AG09319 (cell line): ENCODE measurements around the gene TSPAN6.

Source experiments
- DNase-seq: peaks from one replicate; pipeline ENCODE4 v3.0.0-alpha.2; 2010; ENCODE audit warnings: low read depth; ENCODE audit errors: extremely low read depth
- TF ChIP-seq, protein P1 (sequence below): IDR thresholded peaks from 2 replicates; pipeline ENCODE4 v1.5.1; 2011; ENCODE audit warnings: low read depth, mild to moderate bottlenecking, inconsistent platforms, low read length, moderate library complexity

The TSPAN6 gene

GRCh38 chrX:100674705-100675104, 38.1 kb upstream of the TSPAN6 start:
- no peak for DNase-seq
- TF ChIP-seq, protein P1, sequence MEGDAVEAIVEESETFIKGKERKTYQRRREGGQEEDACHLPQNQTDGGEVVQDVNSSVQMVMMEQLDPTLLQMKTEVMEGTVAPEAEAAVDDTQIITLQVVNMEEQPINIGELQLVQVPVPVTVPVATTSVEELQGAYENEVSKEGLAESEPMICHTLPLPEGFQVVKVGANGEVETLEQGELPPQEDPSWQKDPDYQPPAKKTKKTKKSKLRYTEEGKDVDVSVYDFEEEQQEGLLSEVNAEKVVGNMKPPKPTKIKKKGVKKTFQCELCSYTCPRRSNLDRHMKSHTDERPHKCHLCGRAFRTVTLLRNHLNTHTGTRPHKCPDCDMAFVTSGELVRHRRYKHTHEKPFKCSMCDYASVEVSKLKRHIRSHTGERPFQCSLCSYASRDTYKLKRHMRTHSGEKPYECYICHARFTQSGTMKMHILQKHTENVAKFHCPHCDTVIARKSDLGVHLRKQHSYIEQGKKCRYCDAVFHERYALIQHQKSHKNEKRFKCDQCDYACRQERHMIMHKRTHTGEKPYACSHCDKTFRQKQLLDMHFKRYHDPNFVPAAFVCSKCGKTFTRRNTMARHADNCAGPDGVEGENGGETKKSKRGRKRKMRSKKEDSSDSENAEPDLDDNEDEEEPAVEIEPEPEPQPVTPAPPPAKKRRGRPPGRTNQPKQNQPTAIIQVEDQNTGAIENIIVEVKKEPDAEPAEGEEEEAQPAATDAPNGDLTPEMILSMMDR, result no peak

DNA sequence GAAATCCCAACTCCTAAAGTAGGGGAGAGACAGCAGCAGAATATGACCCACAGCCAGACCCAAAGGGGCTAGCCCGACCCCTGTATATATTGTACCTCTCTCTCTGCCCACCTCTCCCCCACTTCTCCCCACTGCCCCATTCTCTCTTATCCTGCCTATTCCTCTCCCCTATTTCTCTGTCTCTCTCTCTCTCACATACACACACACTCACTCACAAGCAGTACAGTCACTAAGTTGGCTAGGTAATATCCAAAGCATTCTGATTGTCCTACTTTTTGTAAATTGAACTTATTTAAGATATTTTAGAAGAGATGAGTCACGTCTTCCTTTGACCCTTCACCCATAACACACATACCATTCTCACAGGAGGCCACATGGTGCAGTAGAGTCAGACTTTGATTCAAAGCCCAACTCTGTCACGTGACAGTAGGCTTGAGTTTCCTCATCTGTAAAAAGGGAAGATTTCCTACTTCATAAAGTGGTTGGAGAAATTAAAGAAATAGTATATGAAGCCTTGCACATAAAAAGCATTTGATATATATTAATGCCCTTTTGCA, 36.9 kb upstream of the TSPAN6 start:
- no peak for DNase-seq
- TF ChIP-seq, protein P1, result no peak

DNA sequence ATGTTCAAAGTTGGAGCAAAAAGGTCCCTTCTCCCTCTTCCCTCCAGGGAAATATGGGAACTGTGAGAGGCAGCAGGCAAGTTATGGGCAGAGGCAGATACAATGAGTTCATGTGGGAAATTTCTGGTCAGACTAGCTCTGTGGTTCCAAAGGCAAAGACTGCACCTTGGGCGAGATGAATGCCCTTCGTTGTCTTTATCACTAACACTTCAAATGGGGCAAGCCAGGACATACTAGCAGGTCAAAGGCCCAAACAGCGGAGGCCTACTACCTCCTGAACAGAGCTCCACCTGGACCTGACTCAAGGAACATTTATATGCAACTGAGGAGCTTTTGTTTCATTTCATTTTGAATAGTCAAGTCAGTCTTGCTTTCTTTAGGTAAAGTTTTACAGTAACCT, 36.4 kb upstream of the TSPAN6 start:
- DNase-seq, result no peak
- TF ChIP-seq, protein P1, result no peak

DNA sequence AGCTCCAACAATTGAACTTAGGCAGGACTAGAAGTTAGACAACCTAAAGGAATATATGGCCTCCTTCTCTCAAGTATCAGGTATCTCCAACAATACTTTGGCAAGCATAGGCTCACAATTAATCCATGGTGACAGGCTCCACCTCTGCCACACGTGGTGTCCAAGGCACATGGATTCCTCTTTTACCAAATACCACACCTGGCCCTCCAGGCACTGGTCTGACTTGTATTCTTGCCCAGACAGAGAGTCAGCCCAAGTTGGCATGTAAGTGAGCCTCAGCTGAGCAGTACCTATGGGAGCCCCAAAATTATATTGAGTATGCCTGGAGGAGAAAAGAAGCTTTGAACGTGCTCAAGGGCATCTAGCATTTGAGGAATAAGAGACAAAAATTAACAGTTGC, 27.0 kb upstream of the TSPAN6 start:
- no peak for DNase-seq
- TF ChIP-seq, protein P1, result no peak

- TF ChIP-seq, protein P1, result no peak
- no peak for DNase-seq
These were observed 26.2 kb upstream of the TSPAN6 start for GRCh38 chrX:100662796-100663195.

DNA sequence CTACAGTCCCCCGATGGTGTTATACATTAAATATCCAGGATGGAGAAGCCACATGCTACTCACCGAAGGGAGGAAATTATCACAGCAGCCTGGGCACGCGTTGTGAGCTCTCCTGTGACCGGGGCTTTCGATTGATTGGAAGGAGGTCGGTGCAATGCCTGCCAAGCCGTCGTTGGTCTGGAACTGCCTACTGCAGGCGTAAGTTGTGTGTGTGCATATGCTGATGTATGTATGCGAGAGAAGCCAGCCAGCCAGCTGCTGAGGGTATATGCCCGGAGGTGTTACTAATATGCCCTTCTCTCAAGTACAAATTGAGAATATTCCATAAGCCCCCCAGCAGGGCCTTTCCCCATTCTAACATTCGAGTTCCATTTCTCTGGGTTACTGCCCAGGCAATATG, 25.6 kb upstream of the TSPAN6 start:
- TF ChIP-seq, protein P1, result no peak
- no peak for DNase-seq

GRCh38 chrX:100659431-100660137, 23.0 kb upstream of the TSPAN6 start:
- no peak for DNase-seq
- TF ChIP-seq, protein P1, result no peak
